H1 (cell line): ENCODE measurements around the gene FAIM2. TPM values are rescaled to one million over a fixed set of nuclear protein-coding genes. Genes with fewer than 3 reads are reported as not detected.

Source experiments
- CTCF ChIA-PET: fragments of 300-600 bp; sonication (Branson Sonifier 250); formaldehyde crosslinking; loops from one replicate; lab custom pipeline; 2021; ENCODE audit not compliant: partially characterized antibody; lab: Charles Lee
- POLR2A ChIA-PET: fragments of 300-600 bp; sonication (Branson Sonifier 250); formaldehyde crosslinking; loops from one replicate; lab custom pipeline; 2021; ENCODE audit warnings: inconsistent platforms; ENCODE audit not compliant: partially characterized antibody; lab: Charles Lee
- DNase-seq, 2 experiments: peaks; one replicate each; pipeline versions ENCODE4 v3.0.0 to v3.0.0-alpha.2; 2010 to 2022; ENCODE audit warnings: low spot score in 2 of 2, low read depth in 1 of 2, mixed read lengths in 1 of 2
- FAIRE-seq: peaks from 2 replicates; lab custom pipeline; 2011; peaks lifted over from hg19 to GRCh38; lab: Jason Lieb, UNC
- H2AFZ ChIP-seq: 2 replicates; pipeline ENCODE4 v1.8.1; 2012; ENCODE audit warnings: low read length, inconsistent platforms
- H2AK5ac ChIP-seq: 2 replicates; pipeline ENCODE4 v1.6.1; 2013; ENCODE audit warnings: low read depth, low read length
- H2BK120ac ChIP-seq: replicated peaks from 2 replicates; pipeline ENCODE3; 2013; ENCODE audit warnings: low read depth, low read length, inconsistent platforms
- H2BK12ac ChIP-seq: 2 replicates; pipeline ENCODE4 v1.6.1; 2013; ENCODE audit warnings: low read depth, low read length
- H2BK15ac ChIP-seq: 2 replicates; pipeline ENCODE4 v1.6.1; 2013; ENCODE audit warnings: low read length
- H2BK20ac ChIP-seq: 2 replicates; pipeline ENCODE4 v1.6.1; 2013; ENCODE audit warnings: low read length
- H2BK5ac ChIP-seq: 2 replicates; pipeline ENCODE4 v1.6.1; 2013; ENCODE audit warnings: low read depth, low read length
- H3K14ac ChIP-seq: 2 replicates; pipeline ENCODE4 v1.6.1; 2013; ENCODE audit warnings: inconsistent platforms; ENCODE audit not compliant: insufficient read length
- H3K18ac ChIP-seq: 2 replicates; pipeline ENCODE4 v1.6.1; 2013; ENCODE audit warnings: low read length; ENCODE audit errors: extremely low read depth
- H3K23ac ChIP-seq: 2 replicates; pipeline ENCODE4 v1.6.1; 2013; ENCODE audit warnings: inconsistent platforms; ENCODE audit not compliant: insufficient read length
- H3K23me2 ChIP-seq: 2 replicates; pipeline ENCODE4 v1.6.1; 2013; ENCODE audit warnings: low read depth, low read length
- H3K27ac ChIP-seq: 2 replicates; pipeline ENCODE4 v1.6.1; 2011; ENCODE audit warnings: low read depth, low read length, inconsistent platforms
- H3K27me3 ChIP-seq, 4 experiments: replicated peaks in 1 of 4; 1 replicate in 1 of 4; 2 replicates in 3 of 4; pipeline versions ENCODE4 v1.6.1 to v1.8.1; 2011 to 2013; ENCODE audit warnings: low read length in 3 of 4, mild to moderate bottlenecking in 3 of 4, inconsistent platforms in 2 of 4, mixed read lengths in 2 of 4, moderate library complexity in 1 of 4; ENCODE audit not compliant: control insufficient read depth in 3 of 4, insufficient read depth in 3 of 4; ENCODE audit errors: extremely low read depth in 1 of 4
- H3K36me3 ChIP-seq, 4 experiments: 2 replicates each; pipeline versions ENCODE4 v1.6.1 to v1.8.1; 2011 to 2013; ENCODE audit warnings: mild to moderate bottlenecking in 4 of 4, low read length in 3 of 4, moderate library complexity in 2 of 4, control low read depth in 1 of 4, inconsistent platforms in 1 of 4; ENCODE audit not compliant: insufficient read depth in 4 of 4, control insufficient read depth in 2 of 4
- H3K4ac ChIP-seq: replicated peaks from 2 replicates; pipeline ENCODE3; 2013; ENCODE audit warnings: low read length, low read depth, mixed read lengths, inconsistent platforms; ENCODE audit not compliant: insufficient read length
- H3K4me1 ChIP-seq, 4 experiments: replicated peaks in 1 of 4; 1 replicate in 1 of 4; 2 replicates in 3 of 4; pipeline versions ENCODE4 v1.6.1 to v1.8.1; 2011 to 2013; ENCODE audit warnings: low read length in 3 of 4, inconsistent platforms in 2 of 4, mixed read lengths in 1 of 4; ENCODE audit not compliant: insufficient read depth in 4 of 4, control insufficient read depth in 3 of 4
- H3K4me2 ChIP-seq, 2 experiments: 2 replicates each; pipeline versions ENCODE4 v1.6.1 to v1.8.1; 2011 to 2013; ENCODE audit warnings: low read depth in 2 of 2, low read length in 2 of 2, control low read depth in 1 of 2, inconsistent platforms in 1 of 2, mild to moderate bottlenecking in 1 of 2; ENCODE audit not compliant: insufficient read depth in 1 of 2
- H3K4me3 ChIP-seq, 4 experiments: fragments of 200-600, 300-600 bp in 1 of 4; sonication (generic), shearing (Covaris generic), sonication (Bioruptor Twin) in 1 of 4; 2 replicates each; pipeline versions ENCODE4 v1.5.1 to v1.8.1; 2011 to 2016; ENCODE audit warnings: low read length in 4 of 4, low read depth in 3 of 4, control low read depth in 2 of 4, inconsistent platforms in 2 of 4, mild to moderate bottlenecking in 2 of 4, mixed read lengths in 1 of 4, moderate library complexity in 1 of 4; ENCODE audit not compliant: insufficient read depth in 2 of 4; ENCODE audit errors: extremely low read depth in 1 of 4
- H3K56ac ChIP-seq: replicated peaks from 2 replicates; pipeline ENCODE3; 2013; ENCODE audit warnings: low read depth, mild to moderate bottlenecking, mixed read lengths, low read length, inconsistent platforms; ENCODE audit not compliant: insufficient read length
- H3K79me1 ChIP-seq: 2 replicates; pipeline ENCODE4 v1.6.1; 2013; ENCODE audit warnings: low read depth, low read length, control low read depth
- H3K79me2 ChIP-seq, 2 experiments: 2 replicates each; pipeline versions ENCODE4 v1.6.1 to v1.8.1; 2012 to 2013; ENCODE audit warnings: low read length in 2 of 2, mild to moderate bottlenecking in 2 of 2, inconsistent platforms in 1 of 2; ENCODE audit not compliant: insufficient read depth in 2 of 2, control insufficient read depth in 1 of 2
- H3K9ac ChIP-seq, 4 experiments: replicated peaks in 1 of 4; 1 replicate in 1 of 4; 2 replicates in 3 of 4; pipeline versions ENCODE4 v1.6.1 to v1.8.1; 2011 to 2013; ENCODE audit warnings: low read depth in 3 of 4, low read length in 3 of 4, control low read depth in 2 of 4, mild to moderate bottlenecking in 2 of 4, moderate library complexity in 2 of 4, inconsistent platforms in 1 of 4; ENCODE audit errors: extremely low read depth in 1 of 4
- H3K9me3 ChIP-seq, 2 experiments: 2 replicates each; pipeline versions ENCODE4 v1.6.1 to v1.8.1; 2012 to 2013; ENCODE audit warnings: mild to moderate bottlenecking in 2 of 2, moderate library complexity in 2 of 2, control low read depth in 1 of 2, inconsistent platforms in 1 of 2, low read depth in 1 of 2, low read length in 1 of 2, mixed read lengths in 1 of 2; ENCODE audit not compliant: insufficient read depth in 2 of 2
- H4K20me1 ChIP-seq, 2 experiments: replicated peaks in 1 of 2; 2 replicates each; pipeline versions ENCODE3 to v1.8.1; 2011 to 2013; ENCODE audit warnings: inconsistent platforms in 2 of 2, low read length in 2 of 2, mild to moderate bottlenecking in 1 of 2; ENCODE audit not compliant: insufficient read depth in 2 of 2, control insufficient read depth in 1 of 2
- H4K5ac ChIP-seq: 2 replicates; pipeline ENCODE4 v1.6.1; 2013; ENCODE audit warnings: low read length, low read depth, mixed read lengths, inconsistent platforms; ENCODE audit not compliant: insufficient read length
- H4K8ac ChIP-seq: 2 replicates; pipeline ENCODE4 v1.8.0; 2013; ENCODE audit warnings: mild to moderate bottlenecking, moderate library complexity, low read length, inconsistent platforms; ENCODE audit not compliant: insufficient read depth; ENCODE audit errors: extremely low read depth
- H4K91ac ChIP-seq: replicated peaks from 2 replicates; pipeline ENCODE3; 2013; ENCODE audit warnings: low read length, mixed read lengths, inconsistent platforms; ENCODE audit not compliant: insufficient read length
- CBX5 ChIP-seq: fragments of 300-800, 300-1000 bp; sonication (generic); IDR thresholded peaks from 2 replicates; pipeline ENCODE4 v1.7.1; 2016; ENCODE audit warnings: antibody characterized with exemption, low read length, low read depth
- CHD1 ChIP-seq: IDR thresholded peaks from 2 replicates; pipeline ENCODE4 v1.6.1; 2012; ENCODE audit warnings: low read depth, low read length, improper control_type of control experiment
- KDM4A ChIP-seq: IDR thresholded peaks from one replicate; pipeline ENCODE4 v1.7.1; 2012; ENCODE audit warnings: low read depth, mild to moderate bottlenecking, moderate library complexity, low read length, inconsistent platforms; ENCODE audit not compliant: severe bottlenecking
- POLR2A ChIP-seq, 2 experiments: IDR thresholded peaks; 1 replicate in 1 of 2; 2 replicates in 1 of 2; pipeline ENCODE4 v1.6.1; 2011; ENCODE audit warnings: low read depth in 2 of 2, low read length in 2 of 2, mild to moderate bottlenecking in 2 of 2; ENCODE audit errors: control extremely low read depth in 1 of 2
- SIX5 ChIP-seq: IDR thresholded peaks from 2 replicates; pipeline ENCODE4 v1.6.1; 2011; ENCODE audit warnings: mild to moderate bottlenecking, low read depth, low read length
- SP4 ChIP-seq: IDR thresholded peaks from 2 replicates; pipeline ENCODE4 v1.6.1; 2012; ENCODE audit warnings: low read length, inconsistent platforms
- SRF ChIP-seq: IDR thresholded peaks from 2 replicates; pipeline ENCODE4 v1.6.1; 2011; ENCODE audit warnings: mild to moderate bottlenecking, low read depth, low read length, moderate library complexity
- ZNF274 ChIP-seq: IDR thresholded peaks from 2 replicates; pipeline ENCODE4 v1.7.0; 2012; ENCODE audit warnings: low read length, borderline replicate concordance; ENCODE audit errors: extremely low read depth
- WGBS, 2 experiments: shearing (Covaris generic) in 1 of 2; methylation state at CpG; one replicate each; pipeline versions ENCODE4 v1.1.6 to v1.1.7; 2013 to 2015; ENCODE audit warnings: low lambda C conversion rate in 2 of 2, mixed read lengths in 2 of 2, inconsistent platforms in 1 of 2, low coverage in 1 of 2, missing lambda C conversion rate in 1 of 2; ENCODE audit not compliant: insufficient replicate concordance in 2 of 2, insufficient coverage in 1 of 2, insufficient read length in 1 of 2; ENCODE audit errors: extremely low coverage in 1 of 2, missing lambda C conversion rate in 1 of 2; 5-methylcytosine and 5-hydroxymethylcytosine counted together
- polyA plus RNA-seq, 7 experiments: library from polyadenylated mRNA; depleted of rRNA in 3 of 7; stranded (reverse) in 5 of 7; unstranded in 2 of 7; fragments of >200 nt in 5 of 7; fragments of 200-250 nt in 2 of 7; gene quantifications; 1 replicate in 5 of 7; 2 replicates in 1 of 7; 4 replicates in 1 of 7; pipeline versions ENCODE4 v1.2.1 to v1.2.3, GENCODE V29; 2011 to 2013; ENCODE audit warnings: missing spikeins in 2 of 7, mixed read lengths in 2 of 7
- total RNA-seq: library from RNA; stranded (reverse); fragmentation: NEBNext Ultra II Directional; extraction: Animal tissue kit (Norgen Biotek cat#: 25700); gene quantifications from 2 replicates; pipeline ENCODE4 v1.2.1, GENCODE V29; 2021

FAIM2 gene
- total and polyA plus RNA-seq, 2 of the 8 experiments (the other 6 are each of a cell fraction or from before 2014, with no cell fraction given) = 0.89 to 1.3 TPM

- Histone ChIP-seq H2BK15ac (no peak overlapping the region), H3K9me3 (peaks cover 0 to under 1% of the 10 kb centered on the region in 2 experiments; a peak in 1 of 4 replicates), H3K4me1 (peaks cover 0 to 3% (median 1%) of the 10 kb centered on the region in 4 experiments; a peak in 3 of 7 replicates), H3K27ac (no peak overlapping the region), H2BK120ac (no peak overlapping the region), H4K20me1 (no peaks in the 10 kb centered on the region), H4K5ac (no peak overlapping the region), H3K4me2 (no peak overlapping the region), H4K91ac (no peak overlapping the region), H3K9ac (no peak overlapping the region), H2AK5ac (no peak overlapping the region), H3K56ac (no peak overlapping the region), H3K79me1 (no peaks in the 10 kb centered on the region), H3K14ac (no peak overlapping the region), H3K4me3 (no peak overlapping the region), H3K23me2 (no peaks in the 10 kb centered on the region), H3K27me3 (peaks cover 0 to 2% (median 0%) of the 10 kb centered on the region in 4 experiments; a peak in 1 of 7 replicates), H3K18ac (no peak overlapping the region), H2BK20ac (no peak overlapping the region), H2BK5ac (no peak overlapping the region), H3K79me2 (no peaks in the 10 kb centered on the region), H2BK12ac (no peak overlapping the region), H3K36me3 (no peaks in the 10 kb centered on the region), H4K8ac (no peak overlapping the region), H2AFZ (no peak overlapping the region), H3K4ac (no peak overlapping the region), H3K23ac (no peak overlapping the region)
- DNase-seq = no peak
- 91% methylated on average over 13 of the region's 13 CpGs; no CpG with 5 or more reads in 1 of the 2 experiments for WGBS, 2 experiments
- no peak for FAIRE-seq
- POLR2A ChIA-PET = interaction anchor here (0.8 kb wide), 1 partner anchor 11 kb away, joined by 3 read pairs; no protein-coding TSS in a partner anchor
- CTCF ChIA-PET = interaction anchor here (0.7 to 10.0 kb wide), 22 partner anchors 11 to 216 kb away, joined by 3 to 137 read pairs (median 5); partner anchors contain the start of genes AQP5 and TMBIM6
- TF ChIP-seq ZNF274 (no peak), SRF (no peak), SP4 (no peak), KDM4A (no peak), POLR2A (IDR thresholded peaks at IDR 0.05; ENCODE audit: control extremely low read depth in 1 of 2, low read depth in 2 of 2, low read length in 2 of 2) (no peak), CHD1 (no peak), CBX5 (no peak), SIX5 (no peak)
Observed at GRCh38 chr12:49865109-49865781, 38.5 kb downstream of the FAIM2 start.
